ENCODE measurements around the gene GPR25. TPM values are rescaled to one million over a fixed set of nuclear protein-coding genes. Genes with fewer than 3 reads are reported as not detected.

Gene GPR25, protein sequence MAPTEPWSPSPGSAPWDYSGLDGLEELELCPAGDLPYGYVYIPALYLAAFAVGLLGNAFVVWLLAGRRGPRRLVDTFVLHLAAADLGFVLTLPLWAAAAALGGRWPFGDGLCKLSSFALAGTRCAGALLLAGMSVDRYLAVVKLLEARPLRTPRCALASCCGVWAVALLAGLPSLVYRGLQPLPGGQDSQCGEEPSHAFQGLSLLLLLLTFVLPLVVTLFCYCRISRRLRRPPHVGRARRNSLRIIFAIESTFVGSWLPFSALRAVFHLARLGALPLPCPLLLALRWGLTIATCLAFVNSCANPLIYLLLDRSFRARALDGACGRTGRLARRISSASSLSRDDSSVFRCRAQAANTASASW
- not detected for total RNA-seq
- long read RNA-seq = 0 reads

DNA sequence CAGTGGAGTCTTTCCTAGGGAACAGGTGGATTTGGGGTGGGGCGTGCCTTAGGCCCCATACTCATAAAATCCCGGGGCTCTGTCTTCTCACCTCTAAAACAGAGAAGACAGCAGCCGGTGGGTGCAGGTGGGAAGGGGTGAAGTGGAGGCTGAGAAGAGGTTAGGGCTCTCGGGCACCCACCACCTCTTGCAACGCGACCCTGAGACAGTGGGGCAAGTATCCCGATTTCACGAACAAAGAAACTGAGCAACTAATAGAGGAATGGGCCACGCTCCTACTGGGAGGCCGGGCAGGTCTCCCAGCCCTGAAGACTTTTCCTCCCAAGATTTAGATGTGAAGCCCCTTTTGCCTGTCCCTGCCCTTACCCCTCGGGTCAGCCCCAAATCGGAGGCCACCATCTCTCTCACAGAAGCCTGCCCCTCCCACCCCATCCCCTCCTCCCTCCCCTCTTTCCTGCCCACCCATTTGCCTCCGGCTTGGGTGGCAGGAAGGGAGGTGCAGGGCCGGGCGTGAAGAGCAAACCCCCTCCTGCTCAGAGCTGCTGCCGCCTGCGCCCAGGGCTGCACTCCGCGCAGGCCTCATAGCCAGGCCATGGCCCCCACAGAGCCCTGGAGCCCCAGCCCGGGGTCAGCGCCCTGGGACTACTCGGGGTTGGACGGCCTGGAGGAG is at the start of gene GPR25:
TSS of gene GPR25 (plus strand) at position 536 of the 670 bp plus-strand sequence. CDS start at position 593, 57 bp downstream.
- no peak for TF ChIP-seq CTCF (IDR thresholded peaks at IDR 0.05; ENCODE audit: borderline replicate concordance)
- no peak for DNase-seq
- peaks cover 88% of the 10 kb centered on the region for H3K27me3 ChIP-seq (ENCODE audit: low read depth)
- H3K27ac ChIP-seq (replicated peaks) = no peak within 1 kb of the TSS
- H3K9me3 ChIP-seq (replicated peaks) = no peaks in the 10 kb centered on the region
- H3K4me3 ChIP-seq = peak within 1 kb of the TSS; percentile 56
- intact Hi-C loops (cut with micrococcal nuclease) = no loop called here
- H3K4me1 ChIP-seq = peaks cover 13% of the 10 kb centered on the region
- no peaks in the 10 kb centered on the region for H3K36me3 ChIP-seq

DNA sequence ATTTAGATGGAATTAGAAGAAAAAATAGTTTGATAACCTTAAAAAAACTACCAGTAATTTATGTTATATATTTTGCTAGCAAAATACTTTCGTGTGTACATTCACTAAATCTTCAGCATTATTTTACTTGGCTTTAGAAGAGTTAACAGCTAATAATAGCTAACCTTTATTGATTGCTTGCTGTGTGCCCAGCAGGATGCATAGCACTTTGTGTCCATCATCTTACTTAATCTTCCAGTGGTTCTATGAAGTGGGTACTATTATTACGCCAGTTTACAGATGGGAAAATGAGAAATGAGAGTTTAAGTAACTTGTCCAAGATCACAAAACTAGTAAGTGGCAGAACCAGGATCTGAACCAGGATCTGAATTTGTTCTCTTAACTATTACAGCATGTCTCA is 41.7 kb upstream of the GPR25 start:
- DNase-seq = no peak
- intact Hi-C loops (cut with micrococcal nuclease) = loop anchor here (10.0 kb wide), 1 partner anchor 206 kb away; the partner anchor contains the start of gene KIF14
- H3K27me3 ChIP-seq (ENCODE audit: low read depth) = no peaks in the 10 kb centered on the region
- H3K4me3 ChIP-seq = no peak overlapping the region
- peaks cover 9% of the 10 kb centered on the region for H3K36me3 ChIP-seq
- H3K4me1 ChIP-seq = peaks cover 21% of the 10 kb centered on the region
- no peak overlapping the region for H3K27ac ChIP-seq (replicated peaks)
- TF ChIP-seq CTCF (IDR thresholded peaks at IDR 0.05; ENCODE audit: borderline replicate concordance) = no peak
- peaks cover 2% of the 10 kb centered on the region for H3K9me3 ChIP-seq (replicated peaks)

DNA sequence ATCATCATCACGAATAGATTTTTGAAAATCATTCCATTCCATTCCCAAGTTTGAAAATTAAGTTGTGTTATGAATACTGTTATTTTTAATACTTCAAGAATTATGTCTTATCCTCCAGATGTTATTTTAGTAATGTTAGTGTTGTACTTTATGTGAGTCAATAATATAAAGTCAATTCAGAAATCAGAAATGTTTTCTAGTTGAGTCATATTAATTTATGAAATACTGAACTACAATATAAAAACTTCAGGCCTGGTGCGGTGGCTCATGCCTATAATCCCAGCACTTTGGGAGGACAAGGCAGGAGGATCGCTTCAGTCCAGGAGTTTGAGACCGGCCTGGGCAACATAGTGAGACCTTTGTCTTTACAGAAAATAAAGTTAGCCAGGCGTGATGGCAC is 38.4 kb upstream of the GPR25 start:
- no peak for DNase-seq
- intact Hi-C loops (cut with micrococcal nuclease) = loop anchor here (10.0 kb wide), 1 partner anchor 210 kb away; the partner anchor contains the start of gene KIF14
- no peak overlapping the region for H3K4me3 ChIP-seq
- H3K9me3 ChIP-seq (replicated peaks) = peaks cover 15% of the 10 kb centered on the region
- no peaks in the 10 kb centered on the region for H3K27me3 ChIP-seq (ENCODE audit: low read depth)
- TF ChIP-seq CTCF (IDR thresholded peaks at IDR 0.05; ENCODE audit: borderline replicate concordance) = no peak
- H3K36me3 ChIP-seq = peaks cover 17% of the 10 kb centered on the region
- H3K4me1 ChIP-seq = peaks cover 12% of the 10 kb centered on the region
- no peak overlapping the region for H3K27ac ChIP-seq (replicated peaks)

GRCh38 chr1:200836213-200836612 is 36.6 kb upstream of the GPR25 start:
- peaks cover 17% of the 10 kb centered on the region for H3K36me3 ChIP-seq
- peaks cover under 1% of the 10 kb centered on the region for H3K4me1 ChIP-seq
- no peak for DNase-seq
- H3K27me3 ChIP-seq (ENCODE audit: low read depth) = no peaks in the 10 kb centered on the region
- H3K9me3 ChIP-seq (replicated peaks) = peaks cover 15% of the 10 kb centered on the region
- no peak overlapping the region for H3K27ac ChIP-seq (replicated peaks)
- H3K4me3 ChIP-seq = no peak overlapping the region
- intact Hi-C loops (cut with micrococcal nuclease) = loop anchor here (10.0 kb wide), 1 partner anchor 211 kb away; the partner anchor contains the start of gene KIF14
- no peak for TF ChIP-seq CTCF (IDR thresholded peaks at IDR 0.05; ENCODE audit: borderline replicate concordance)

DNA sequence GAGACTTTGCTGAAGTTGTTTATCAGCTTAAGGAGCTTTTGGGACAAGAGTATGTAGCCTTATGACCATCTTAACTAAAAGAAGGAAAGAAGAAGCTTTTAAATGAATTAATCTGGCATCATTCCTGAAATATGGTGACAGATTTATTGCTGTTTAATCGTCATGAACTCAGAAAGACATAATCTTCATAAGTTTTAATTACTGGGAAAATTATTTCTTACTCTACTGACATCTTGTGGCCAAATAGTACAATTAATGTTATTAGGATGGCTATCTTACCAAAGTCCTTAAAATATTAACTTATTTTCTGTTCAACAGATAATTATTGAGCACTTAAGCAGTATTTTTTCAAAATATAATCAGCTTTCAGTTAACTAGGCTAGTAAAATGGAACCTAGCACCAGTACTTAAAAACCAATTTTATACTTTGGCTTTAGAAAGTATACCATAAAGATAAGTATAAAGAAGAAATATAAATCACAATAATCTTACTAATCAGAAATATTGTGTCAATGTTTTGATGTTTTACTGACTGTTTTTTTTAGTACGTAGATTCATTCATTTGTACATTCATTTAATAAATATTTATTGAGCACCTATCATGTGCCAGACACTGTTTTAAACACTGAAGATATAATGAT is 34.7 kb upstream of the GPR25 start:
- intact Hi-C loops (cut with micrococcal nuclease) = loop anchor here (10.0 kb wide), 1 partner anchor 213 kb away; the partner anchor contains the start of gene KIF14
- Histone ChIP-seq H3K4me1 (no peaks in the 10 kb centered on the region), H3K27ac (replicated peaks) (no peak overlapping the region), H3K27me3 (ENCODE audit: low read depth) (no peaks in the 10 kb centered on the region), H3K36me3 (peaks cover 23% of the 10 kb centered on the region), H3K4me3 (no peak overlapping the region), H3K9me3 (replicated peaks) (peaks cover 15% of the 10 kb centered on the region)
- no peak for DNase-seq
- peak; percentile 65 for TF ChIP-seq CTCF (IDR thresholded peaks at IDR 0.05; ENCODE audit: borderline replicate concordance)

Data from left ventricle myocardium inferior (tissue), 1 donor.